ENCODE data around the gene MDH1B.

The MDH1B gene

DNA sequence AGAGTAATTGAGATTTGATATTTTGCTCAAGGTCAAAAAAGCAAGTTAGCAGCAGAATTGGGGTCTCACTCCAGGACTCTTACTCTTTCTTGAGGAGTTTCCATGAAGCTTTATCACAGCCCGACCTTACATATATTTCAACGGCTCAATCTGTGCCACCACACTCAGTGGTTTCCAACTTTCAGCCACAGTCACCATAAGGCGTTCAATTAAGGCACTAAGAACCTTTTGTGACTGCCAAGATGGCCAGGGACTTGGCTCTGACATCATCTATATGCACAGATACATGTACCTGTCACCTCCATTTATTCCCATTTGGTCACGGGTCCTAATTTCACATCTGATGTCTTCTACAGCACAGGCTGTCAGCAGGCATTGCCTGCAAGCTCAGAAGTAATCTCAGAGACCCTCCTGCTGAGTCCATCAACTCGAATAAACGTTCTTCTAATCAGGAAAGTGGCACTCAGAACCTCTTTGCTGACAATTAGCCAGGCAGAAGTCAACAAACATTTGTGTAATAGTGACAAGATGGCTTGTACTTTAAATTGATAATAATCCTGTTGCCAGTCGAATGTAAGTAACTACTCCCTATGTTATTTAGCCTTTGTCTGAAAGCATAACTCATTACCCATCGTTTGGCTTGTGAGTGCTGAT is 63.0 kb downstream of the MDH1B start:
- no peak overlapping the region for H3K27ac Mint-ChIP-seq (ENCODE audit: low read depth)
- no peaks in the 10 kb centered on the region for H3K9me3 Mint-ChIP-seq
- H3K4me1 Mint-ChIP-seq = no peaks in the 10 kb centered on the region
- peaks cover 2% of the 10 kb centered on the region for H3K36me3 Mint-ChIP-seq (ENCODE audit: insufficient read depth)
- DNase-seq (ENCODE audit: low spot score in 2 of 2) = no peak
- no peak overlapping the region for H3K4me3 Mint-ChIP-seq
- peaks cover 49% of the 10 kb centered on the region for H3K27me3 Mint-ChIP-seq
- no peak for ATAC-seq (replicated peaks; ENCODE audit: extremely low read depth, poor library complexity, severe bottlenecking)

GRCh38 chr2:206700156-206700555 is 65.0 kb downstream of the MDH1B start:
- Mint-ChIP-seq H3K36me3 (ENCODE audit: insufficient read depth) (peaks cover 2% of the 10 kb centered on the region), H3K4me1 (no peaks in the 10 kb centered on the region), H3K4me3 (no peak overlapping the region), H3K27me3 (peaks cover 49% of the 10 kb centered on the region), H3K9me3 (no peaks in the 10 kb centered on the region), H3K27ac (ENCODE audit: low read depth) (no peak overlapping the region)
- DNase-seq (ENCODE audit: low spot score in 2 of 2) (no peak), ATAC-seq (replicated peaks; ENCODE audit: extremely low read depth, poor library complexity, severe bottlenecking) (no peak)

DNA sequence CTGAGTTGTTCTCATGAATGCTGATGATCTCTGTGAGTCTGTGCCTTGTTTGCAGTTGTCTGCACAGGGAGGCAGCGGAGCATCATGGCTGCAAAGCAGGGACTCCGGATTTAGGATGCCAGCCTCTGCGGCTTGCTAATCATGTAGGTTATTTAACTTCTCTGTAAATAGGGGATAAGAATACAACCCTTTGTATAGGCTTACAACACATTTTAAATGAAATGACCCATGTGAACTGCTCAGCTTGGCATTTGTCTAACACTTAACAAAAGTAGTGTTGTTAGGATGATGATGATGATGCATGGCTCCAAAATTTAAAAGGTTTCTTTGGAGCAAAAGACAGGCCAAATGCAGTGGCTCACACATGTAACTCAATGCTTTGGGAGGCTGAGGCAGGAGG is 66.3 kb downstream of the MDH1B start:
- H3K27me3 Mint-ChIP-seq = peaks cover 49% of the 10 kb centered on the region
- no peaks in the 10 kb centered on the region for H3K9me3 Mint-ChIP-seq
- DNase-seq (ENCODE audit: low spot score in 2 of 2) = no peak
- H3K4me3 Mint-ChIP-seq = no peak overlapping the region
- ATAC-seq (replicated peaks; ENCODE audit: extremely low read depth, poor library complexity, severe bottlenecking) = no peak
- H3K4me1 Mint-ChIP-seq = no peaks in the 10 kb centered on the region
- H3K27ac Mint-ChIP-seq (ENCODE audit: low read depth) = no peak overlapping the region
- peaks cover 2% of the 10 kb centered on the region for H3K36me3 Mint-ChIP-seq (ENCODE audit: insufficient read depth)

GRCh38 chr2:206696910-206697309 is 68.2 kb downstream of the MDH1B start:
- no peaks in the 10 kb centered on the region for H3K9me3 Mint-ChIP-seq
- DNase-seq (ENCODE audit: low spot score in 2 of 2) (no peak), ATAC-seq (replicated peaks; ENCODE audit: extremely low read depth, poor library complexity, severe bottlenecking) (no peak)

DNA sequence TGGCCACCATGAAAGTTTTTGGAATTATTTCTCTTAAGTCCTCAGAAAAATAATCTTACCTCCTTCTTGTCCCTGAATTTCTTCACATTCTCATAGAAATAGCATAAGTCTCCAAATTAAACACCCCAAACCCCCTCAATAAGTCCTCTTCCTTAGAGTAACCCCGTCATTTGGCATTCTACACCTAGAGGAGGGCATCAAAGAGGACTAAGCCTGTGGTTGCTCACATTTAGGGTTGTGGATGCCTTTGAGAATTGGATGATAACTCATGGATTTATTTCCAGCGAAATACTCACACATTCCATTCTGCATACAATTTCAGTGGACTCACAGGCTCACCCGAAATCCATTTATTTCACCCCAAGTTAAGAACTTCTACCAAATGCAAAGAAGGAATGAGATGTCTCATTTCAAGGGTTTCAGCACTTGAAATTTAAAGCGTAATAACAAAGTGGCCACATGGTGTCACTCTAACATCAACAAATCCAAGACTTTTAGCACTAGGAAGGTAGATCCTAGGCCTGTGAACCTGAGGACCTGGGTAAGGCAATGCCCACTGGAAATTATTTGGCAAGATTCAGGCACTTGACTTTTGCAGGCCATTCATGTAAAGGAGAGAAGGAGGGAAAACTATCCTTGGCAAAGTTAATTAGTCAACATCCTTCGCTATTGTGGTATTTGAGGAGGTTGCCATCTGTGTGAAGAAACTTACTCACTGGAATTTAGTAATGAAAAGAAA is 71.6 kb downstream of the MDH1B start:
- Mint-ChIP-seq H3K9me3 (no peaks in the 10 kb centered on the region), H3K4me3 (no peak overlapping the region), H3K4me1 (no peaks in the 10 kb centered on the region), H3K27me3 (peaks cover 4% of the 10 kb centered on the region), H3K27ac (ENCODE audit: low read depth) (no peak overlapping the region), H3K36me3 (ENCODE audit: insufficient read depth) (peaks cover 4% of the 10 kb centered on the region)
- ATAC-seq (replicated peaks; ENCODE audit: extremely low read depth, poor library complexity, severe bottlenecking) (peak; percentile 40), DNase-seq (ENCODE audit: low spot score in 2 of 2) (peak in 1 of 2 donors; percentile 26)

More at GRCh38 chr2:206696910-206697309, 68.2 kb downstream of the MDH1B start:
- Mint-ChIP-seq H3K27ac (ENCODE audit: low read depth) (no peak overlapping the region), H3K27me3 (peaks cover 38% of the 10 kb centered on the region), H3K36me3 (ENCODE audit: insufficient read depth) (peaks cover 4% of the 10 kb centered on the region), H3K4me3 (no peak overlapping the region), H3K4me1 (no peaks in the 10 kb centered on the region)

GRCh38 chr2:206692971-206693370 is 72.2 kb downstream of the MDH1B start:
- no peak overlapping the region for H3K27ac Mint-ChIP-seq (ENCODE audit: low read depth)
- H3K27me3 Mint-ChIP-seq = no peaks in the 10 kb centered on the region
- H3K36me3 Mint-ChIP-seq (ENCODE audit: insufficient read depth) = peaks cover 4% of the 10 kb centered on the region
- H3K9me3 Mint-ChIP-seq = no peaks in the 10 kb centered on the region
- H3K4me3 Mint-ChIP-seq = no peak overlapping the region
- no peak for ATAC-seq (replicated peaks; ENCODE audit: extremely low read depth, poor library complexity, severe bottlenecking)
- H3K4me1 Mint-ChIP-seq = no peaks in the 10 kb centered on the region
- DNase-seq (ENCODE audit: low spot score in 2 of 2) = no peak

DNA sequence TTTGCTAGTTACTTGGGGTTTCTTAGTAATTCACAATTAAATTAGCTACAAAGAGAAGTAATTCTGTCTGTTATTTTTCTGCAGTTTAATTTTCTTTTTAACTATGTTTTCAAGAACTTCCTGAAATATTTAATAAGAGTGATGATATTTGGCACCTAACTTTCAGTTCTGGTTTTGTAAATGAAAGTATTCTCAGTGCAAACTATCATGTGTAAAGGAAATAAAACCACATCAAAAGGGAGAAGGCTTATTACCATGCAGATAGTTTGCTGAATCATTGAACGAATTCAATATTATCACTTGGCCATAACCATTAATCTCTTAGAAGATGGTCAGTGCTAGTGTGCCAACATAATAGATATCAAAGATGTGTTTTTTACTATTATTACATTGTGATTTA is 76.1 kb downstream of the MDH1B start:
- no peak for ATAC-seq (replicated peaks; ENCODE audit: extremely low read depth, poor library complexity, severe bottlenecking)
- DNase-seq (ENCODE audit: low spot score in 2 of 2) = no peak
- H3K9me3 Mint-ChIP-seq = no peaks in the 10 kb centered on the region
- H3K4me1 Mint-ChIP-seq = no peaks in the 10 kb centered on the region
- H3K36me3 Mint-ChIP-seq (ENCODE audit: insufficient read depth) = peaks cover 2% of the 10 kb centered on the region
- H3K27ac Mint-ChIP-seq (ENCODE audit: low read depth) = no peak overlapping the region
- peaks cover 11% of the 10 kb centered on the region for H3K27me3 Mint-ChIP-seq
- no peak overlapping the region for H3K4me3 Mint-ChIP-seq

GRCh38 chr2:206688453-206688852 is 76.7 kb downstream of the MDH1B start:
- H3K36me3 Mint-ChIP-seq (ENCODE audit: insufficient read depth) = no peaks in the 10 kb centered on the region
- ATAC-seq (replicated peaks; ENCODE audit: extremely low read depth, poor library complexity, severe bottlenecking) (no peak), DNase-seq (ENCODE audit: low spot score in 2 of 2) (no peak)
- H3K27ac Mint-ChIP-seq (ENCODE audit: low read depth) = no peak overlapping the region
- no peaks in the 10 kb centered on the region for H3K4me1 Mint-ChIP-seq
- H3K9me3 Mint-ChIP-seq = no peaks in the 10 kb centered on the region
- no peak overlapping the region for H3K4me3 Mint-ChIP-seq
- H3K27me3 Mint-ChIP-seq = peaks cover 16% of the 10 kb centered on the region
